ENCODE results near the gene GKN2. TPM values are rescaled to one million over a fixed set of nuclear protein-coding genes. Genes with fewer than 3 reads are reported as not detected.

The GKN2 gene
- total RNA-seq, 1 experiment from 2014 or later: not detected

DNA sequence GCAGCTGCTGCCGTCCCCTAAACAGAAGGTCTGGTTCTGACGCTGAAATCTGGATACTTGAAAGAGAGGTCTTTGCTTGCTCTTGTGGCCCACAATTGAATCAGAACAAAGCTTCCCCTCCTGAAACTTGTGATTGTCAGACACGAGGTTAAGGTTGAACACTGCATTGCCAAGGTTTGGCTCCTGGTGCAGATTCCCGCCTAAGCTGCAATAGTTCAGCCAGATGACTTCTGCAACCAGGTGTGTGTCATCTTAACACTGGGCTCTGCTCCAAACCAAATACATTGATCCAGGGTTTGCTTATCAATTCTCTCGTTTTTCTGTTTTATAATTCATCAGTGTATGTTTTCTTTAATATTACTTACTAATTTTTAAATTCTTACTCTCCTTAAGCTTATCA lies 36.3 kb upstream of the GKN2 start:
- Mint-ChIP-seq H3K36me3 (ENCODE audit: insufficient read depth, unreplicated experiment) (no peaks in the 10 kb centered on the region), H3K27me3 (ENCODE audit: unreplicated experiment) (peaks cover 90% of the 10 kb centered on the region), H3K9me3 (ENCODE audit: low read depth, unreplicated experiment) (no peaks in the 10 kb centered on the region), H3K4me1 (ENCODE audit: low read depth, unreplicated experiment) (no peaks in the 10 kb centered on the region), H3K27ac (ENCODE audit: unreplicated experiment) (no peak overlapping the region), H3K4me3 (ENCODE audit: low read depth, unreplicated experiment) (no peak overlapping the region)
- TF ChIP-seq, protein P1, sequence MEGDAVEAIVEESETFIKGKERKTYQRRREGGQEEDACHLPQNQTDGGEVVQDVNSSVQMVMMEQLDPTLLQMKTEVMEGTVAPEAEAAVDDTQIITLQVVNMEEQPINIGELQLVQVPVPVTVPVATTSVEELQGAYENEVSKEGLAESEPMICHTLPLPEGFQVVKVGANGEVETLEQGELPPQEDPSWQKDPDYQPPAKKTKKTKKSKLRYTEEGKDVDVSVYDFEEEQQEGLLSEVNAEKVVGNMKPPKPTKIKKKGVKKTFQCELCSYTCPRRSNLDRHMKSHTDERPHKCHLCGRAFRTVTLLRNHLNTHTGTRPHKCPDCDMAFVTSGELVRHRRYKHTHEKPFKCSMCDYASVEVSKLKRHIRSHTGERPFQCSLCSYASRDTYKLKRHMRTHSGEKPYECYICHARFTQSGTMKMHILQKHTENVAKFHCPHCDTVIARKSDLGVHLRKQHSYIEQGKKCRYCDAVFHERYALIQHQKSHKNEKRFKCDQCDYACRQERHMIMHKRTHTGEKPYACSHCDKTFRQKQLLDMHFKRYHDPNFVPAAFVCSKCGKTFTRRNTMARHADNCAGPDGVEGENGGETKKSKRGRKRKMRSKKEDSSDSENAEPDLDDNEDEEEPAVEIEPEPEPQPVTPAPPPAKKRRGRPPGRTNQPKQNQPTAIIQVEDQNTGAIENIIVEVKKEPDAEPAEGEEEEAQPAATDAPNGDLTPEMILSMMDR (IDR thresholded peaks at IDR 0.05; ENCODE audit: unreplicated experiment): no peak
- no TSS peak for BruUV-seq (replicated peaks)
- intact Hi-C loops (cut with micrococcal nuclease; ENCODE audit: unreplicated experiment): no loop called here
- CTCF ChIA-PET: interaction anchor here (0.9 to 1.3 kb wide), 2 partner anchors 8 to 17 kb away, joined by 3 read pairs; no protein-coding TSS in a partner anchor
- DNase-seq: no peak

DNA sequence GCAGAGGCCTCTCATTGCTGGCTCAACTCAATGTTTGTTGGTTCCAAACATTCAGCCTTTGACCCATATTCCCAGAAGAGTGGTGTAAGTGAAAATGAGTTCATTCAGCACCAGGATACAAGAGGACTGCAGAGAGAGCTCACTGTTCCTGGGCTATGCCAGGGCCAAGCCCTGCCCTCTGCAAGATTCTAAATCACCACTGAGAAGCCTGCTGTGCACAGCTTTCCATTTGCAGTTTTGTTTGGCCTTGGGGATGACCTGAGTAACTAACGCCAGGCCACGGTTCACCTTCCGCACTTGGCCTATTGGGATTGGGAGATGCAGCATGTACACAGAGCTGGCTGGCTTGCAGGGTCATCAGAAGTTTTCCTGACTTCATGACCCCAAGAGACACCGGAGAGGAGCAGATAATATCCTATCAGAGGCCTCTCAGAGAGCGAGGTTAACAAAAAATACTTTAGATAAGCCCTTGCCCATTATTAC lies 34.4 kb upstream of the GKN2 start:
- CTCF ChIA-PET: no interaction called here

DNA sequence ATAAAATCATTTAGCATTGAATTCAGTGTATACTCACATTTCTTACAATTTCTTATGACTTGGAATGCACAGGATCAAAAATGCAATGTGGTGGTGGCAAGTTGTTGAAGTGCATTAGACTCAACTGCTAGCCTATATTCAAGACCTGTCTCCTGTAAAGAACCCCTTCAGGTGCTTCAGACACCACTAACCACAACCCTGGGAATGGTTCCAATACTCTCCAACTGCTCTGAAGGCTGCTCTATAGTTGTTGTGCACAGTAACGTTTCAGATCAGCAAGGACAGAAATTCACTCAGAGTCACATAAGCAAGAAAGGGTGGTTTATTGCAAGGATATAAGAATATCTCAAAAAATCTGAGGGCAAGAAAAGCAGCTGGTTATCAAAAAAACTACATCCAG lies 28.3 kb upstream of the GKN2 start:
- Mint-ChIP-seq H3K9me3 (ENCODE audit: low read depth, unreplicated experiment) (no peaks in the 10 kb centered on the region), H3K4me3 (ENCODE audit: low read depth, unreplicated experiment) (no peak overlapping the region), H3K4me1 (ENCODE audit: low read depth, unreplicated experiment) (no peaks in the 10 kb centered on the region), H3K36me3 (ENCODE audit: insufficient read depth, unreplicated experiment) (no peaks in the 10 kb centered on the region), H3K27ac (ENCODE audit: unreplicated experiment) (no peak overlapping the region), H3K27me3 (ENCODE audit: unreplicated experiment) (peaks cover 66% of the 10 kb centered on the region)
- no TSS peak for BruUV-seq (replicated peaks)
- intact Hi-C loops (cut with micrococcal nuclease; ENCODE audit: unreplicated experiment): no loop called here
- TF ChIP-seq, protein P1 (IDR thresholded peaks at IDR 0.05; ENCODE audit: unreplicated experiment): no peak
- DNase-seq: no peak
- CTCF ChIA-PET: no interaction called here

More for the DNA sequence above, 34.4 kb upstream of the GKN2 start:
- peaks cover 75% of the 10 kb centered on the region for H3K27me3 Mint-ChIP-seq (ENCODE audit: unreplicated experiment)
- no peak for DNase-seq
- TF ChIP-seq, protein P1 (IDR thresholded peaks at IDR 0.05; ENCODE audit: unreplicated experiment): no peak
- H3K36me3 Mint-ChIP-seq (ENCODE audit: insufficient read depth, unreplicated experiment): no peaks in the 10 kb centered on the region
- H3K27ac Mint-ChIP-seq (ENCODE audit: unreplicated experiment): no peak overlapping the region
- no peaks in the 10 kb centered on the region for H3K9me3 Mint-ChIP-seq (ENCODE audit: low read depth, unreplicated experiment)
- H3K4me1 Mint-ChIP-seq (ENCODE audit: low read depth, unreplicated experiment): no peaks in the 10 kb centered on the region
- no peak overlapping the region for H3K4me3 Mint-ChIP-seq (ENCODE audit: low read depth, unreplicated experiment)
- intact Hi-C loops (cut with micrococcal nuclease; ENCODE audit: unreplicated experiment): no loop called here
- no TSS peak for BruUV-seq (replicated peaks)

DNA sequence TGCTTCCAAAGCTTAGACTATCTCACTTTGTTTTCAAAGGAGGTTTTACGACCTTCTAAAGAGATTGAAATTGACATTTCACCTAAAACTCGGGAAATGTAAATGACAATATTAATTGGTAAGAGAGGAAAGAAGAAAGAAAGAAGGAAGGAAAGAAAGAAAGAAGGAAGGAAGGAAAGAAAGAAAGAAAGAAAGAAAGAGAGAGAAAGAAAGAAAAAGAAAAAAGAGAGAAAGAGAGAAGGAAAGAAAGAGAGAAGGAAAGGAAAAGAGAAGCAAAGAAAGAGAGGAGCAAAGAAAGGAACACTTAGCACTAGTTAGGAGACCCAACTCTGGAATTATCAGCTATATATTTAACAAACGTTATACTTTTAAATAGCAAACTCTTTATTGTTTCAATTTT lies 25.4 kb upstream of the GKN2 start:
- Mint-ChIP-seq H3K4me3 (ENCODE audit: low read depth, unreplicated experiment) (no peak overlapping the region), H3K36me3 (ENCODE audit: insufficient read depth, unreplicated experiment) (no peaks in the 10 kb centered on the region), H3K27me3 (ENCODE audit: unreplicated experiment) (peaks cover 68% of the 10 kb centered on the region), H3K27ac (ENCODE audit: unreplicated experiment) (no peak overlapping the region), H3K9me3 (ENCODE audit: low read depth, unreplicated experiment) (no peaks in the 10 kb centered on the region), H3K4me1 (ENCODE audit: low read depth, unreplicated experiment) (no peaks in the 10 kb centered on the region)
- BruUV-seq (replicated peaks): no TSS peak
- intact Hi-C loops (cut with micrococcal nuclease; ENCODE audit: unreplicated experiment): no loop called here
- TF ChIP-seq, protein P1 (IDR thresholded peaks at IDR 0.05; ENCODE audit: unreplicated experiment): no peak
- DNase-seq: no peak
- CTCF ChIA-PET: no interaction called here
